ENCODE measurements around the gene TRPM3.

DNA sequence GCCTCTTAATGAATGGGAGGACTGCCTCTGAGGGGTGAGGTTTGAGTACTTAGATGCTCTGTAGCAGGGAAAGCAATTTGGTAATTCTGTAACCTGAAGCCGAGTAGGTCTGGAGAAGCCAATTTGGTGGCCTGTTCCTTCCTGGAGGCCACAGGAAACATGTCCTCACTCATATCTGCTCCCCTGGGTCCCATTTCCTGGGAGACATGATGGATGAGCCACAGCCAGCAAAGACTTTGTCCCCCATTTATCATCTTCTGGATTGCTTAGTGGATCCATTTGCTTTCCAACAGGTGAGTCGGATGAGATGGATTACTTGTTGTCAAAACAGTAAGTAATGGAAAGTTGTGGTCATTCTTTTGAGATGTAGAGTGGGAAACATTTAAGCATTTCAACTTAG is 607.1 kb downstream of the TRPM3 start:
- TF ChIP-seq POLR2A (IDR thresholded peaks at IDR 0.05), result no peak
- TF ChIP-seq, protein P1, sequence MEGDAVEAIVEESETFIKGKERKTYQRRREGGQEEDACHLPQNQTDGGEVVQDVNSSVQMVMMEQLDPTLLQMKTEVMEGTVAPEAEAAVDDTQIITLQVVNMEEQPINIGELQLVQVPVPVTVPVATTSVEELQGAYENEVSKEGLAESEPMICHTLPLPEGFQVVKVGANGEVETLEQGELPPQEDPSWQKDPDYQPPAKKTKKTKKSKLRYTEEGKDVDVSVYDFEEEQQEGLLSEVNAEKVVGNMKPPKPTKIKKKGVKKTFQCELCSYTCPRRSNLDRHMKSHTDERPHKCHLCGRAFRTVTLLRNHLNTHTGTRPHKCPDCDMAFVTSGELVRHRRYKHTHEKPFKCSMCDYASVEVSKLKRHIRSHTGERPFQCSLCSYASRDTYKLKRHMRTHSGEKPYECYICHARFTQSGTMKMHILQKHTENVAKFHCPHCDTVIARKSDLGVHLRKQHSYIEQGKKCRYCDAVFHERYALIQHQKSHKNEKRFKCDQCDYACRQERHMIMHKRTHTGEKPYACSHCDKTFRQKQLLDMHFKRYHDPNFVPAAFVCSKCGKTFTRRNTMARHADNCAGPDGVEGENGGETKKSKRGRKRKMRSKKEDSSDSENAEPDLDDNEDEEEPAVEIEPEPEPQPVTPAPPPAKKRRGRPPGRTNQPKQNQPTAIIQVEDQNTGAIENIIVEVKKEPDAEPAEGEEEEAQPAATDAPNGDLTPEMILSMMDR (IDR thresholded peaks at IDR 0.05), result no peak
